Endodermal cell (in vitro differentiated cells): Measurements from ENCODE around the gene DSN1. TPM values are rescaled to one million over a fixed set of nuclear protein-coding genes. Genes with fewer than 3 reads are reported as not detected.
A peak's percentile ranks its signal among the peaks of the same experiment; 100 is the strongest.

ENCODE experiments used
- DNase-seq: peaks from one replicate; pipeline ENCODE4 v3.0.0-alpha.2; 2017
- H3K27ac ChIP-seq: 2 replicates; pipeline ENCODE4 v1.5.1; 2013; ENCODE audit warnings: mild to moderate bottlenecking, low read depth, low read length, moderate library complexity
- H3K27me3 ChIP-seq: 2 replicates; pipeline ENCODE4 v1.6.1; 2013; ENCODE audit warnings: mild to moderate bottlenecking, low read length, moderate library complexity; ENCODE audit not compliant: insufficient read depth, control insufficient read depth, poor library complexity, severe bottlenecking
- H3K36me3 ChIP-seq: 2 replicates; pipeline ENCODE4 v1.7.0; 2013; ENCODE audit warnings: mild to moderate bottlenecking, low read length, moderate library complexity; ENCODE audit not compliant: control insufficient read depth, insufficient read depth
- H3K4me1 ChIP-seq: one replicate; pipeline ENCODE4 v1.7.0; 2013; ENCODE audit warnings: low read length; ENCODE audit not compliant: control insufficient read depth, insufficient read depth
- H3K4me3 ChIP-seq: 2 replicates; pipeline ENCODE4 v1.5.1; 2013; ENCODE audit warnings: mild to moderate bottlenecking, low read length, moderate library complexity
- H3K9ac ChIP-seq: 2 replicates; pipeline ENCODE4 v1.6.1; 2013; ENCODE audit warnings: mild to moderate bottlenecking, low read length, moderate library complexity; ENCODE audit not compliant: poor library complexity, severe bottlenecking; ENCODE audit errors: extremely low read depth
- H3K9me3 ChIP-seq: 2 replicates; pipeline ENCODE4 v1.6.1; 2013; ENCODE audit warnings: mild to moderate bottlenecking, low read length, moderate library complexity; ENCODE audit not compliant: control insufficient read depth
- H3K27ac Mint-ChIP-seq: 2 replicates; pipeline ENCODE4 v1.8.0; 2020; ENCODE audit warnings: mixed read lengths
- H3K27me3 Mint-ChIP-seq: 2 replicates; pipeline ENCODE4 v1.8.0; 2021; ENCODE audit warnings: mild to moderate bottlenecking, mixed read lengths; ENCODE audit not compliant: insufficient read depth
- H3K36me3 Mint-ChIP-seq: 2 replicates; pipeline ENCODE4 v1.8.0; 2020; ENCODE audit warnings: low read depth, mixed read lengths
- H3K4me1 Mint-ChIP-seq: 2 replicates; pipeline ENCODE4 v1.8.0; 2020; ENCODE audit warnings: mixed read lengths
- H3K4me3 Mint-ChIP-seq: 2 replicates; pipeline ENCODE4 v1.8.0; 2020; ENCODE audit warnings: mild to moderate bottlenecking, moderate library complexity, mixed read lengths
- H3K9me3 Mint-ChIP-seq: 2 replicates; pipeline ENCODE4 v1.8.0; 2020; ENCODE audit warnings: mild to moderate bottlenecking, mixed read lengths
- WGBS, 2 experiments: methylation state at CpG; one replicate each; pipeline versions ENCODE4 v1.1.5 to v1.1.7; 2013; ENCODE audit warnings: missing lambda C conversion rate in 2 of 2, mixed read lengths in 1 of 2; ENCODE audit not compliant: insufficient coverage in 1 of 2, insufficient read length in 1 of 2; 5-methylcytosine and 5-hydroxymethylcytosine counted together
- total RNA-seq, 2 donors: library from RNA; stranded (reverse); fragmentation: NEBNext Ultra II Directional in 1 of 2; extraction: Animal tissue kit (Norgen Biotek cat#: 25700) in 1 of 2; gene quantifications; 2 replicates in 1 of 2; 3 replicates in 1 of 2; pipeline ENCODE4 v1.2.1, GENCODE V29; 2021
- TF ChIP-seq, protein P1 (sequence below): fragments of 200-600 bp; sonication (generic); conservative IDR thresholded peaks from 2 replicates; pipeline ENCODE4 v1.5.0; 2021; ENCODE audit warnings: antibody characterized with exemption, mild to moderate bottlenecking

The DSN1 gene
- total RNA-seq, 2 donors from 2014 or later, result 21.4 to 32.4 TPM

DNA sequence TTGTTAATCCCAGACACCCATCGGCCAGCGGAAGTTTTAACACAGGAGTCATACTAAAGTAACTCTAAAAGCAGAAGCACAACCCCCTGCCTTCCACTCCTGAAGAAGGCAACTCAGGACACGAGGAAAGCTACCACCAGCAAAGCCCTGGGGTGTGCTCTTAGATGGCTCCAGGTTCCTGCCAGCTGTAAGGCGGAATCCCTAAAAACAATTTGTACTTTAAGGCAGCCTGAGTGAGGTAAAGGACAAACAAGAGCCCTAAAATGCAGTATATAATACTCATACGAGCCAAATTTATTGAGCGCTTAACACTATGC, 36.4 kb downstream of the DSN1 start:
- TF ChIP-seq, protein P1, sequence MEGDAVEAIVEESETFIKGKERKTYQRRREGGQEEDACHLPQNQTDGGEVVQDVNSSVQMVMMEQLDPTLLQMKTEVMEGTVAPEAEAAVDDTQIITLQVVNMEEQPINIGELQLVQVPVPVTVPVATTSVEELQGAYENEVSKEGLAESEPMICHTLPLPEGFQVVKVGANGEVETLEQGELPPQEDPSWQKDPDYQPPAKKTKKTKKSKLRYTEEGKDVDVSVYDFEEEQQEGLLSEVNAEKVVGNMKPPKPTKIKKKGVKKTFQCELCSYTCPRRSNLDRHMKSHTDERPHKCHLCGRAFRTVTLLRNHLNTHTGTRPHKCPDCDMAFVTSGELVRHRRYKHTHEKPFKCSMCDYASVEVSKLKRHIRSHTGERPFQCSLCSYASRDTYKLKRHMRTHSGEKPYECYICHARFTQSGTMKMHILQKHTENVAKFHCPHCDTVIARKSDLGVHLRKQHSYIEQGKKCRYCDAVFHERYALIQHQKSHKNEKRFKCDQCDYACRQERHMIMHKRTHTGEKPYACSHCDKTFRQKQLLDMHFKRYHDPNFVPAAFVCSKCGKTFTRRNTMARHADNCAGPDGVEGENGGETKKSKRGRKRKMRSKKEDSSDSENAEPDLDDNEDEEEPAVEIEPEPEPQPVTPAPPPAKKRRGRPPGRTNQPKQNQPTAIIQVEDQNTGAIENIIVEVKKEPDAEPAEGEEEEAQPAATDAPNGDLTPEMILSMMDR, result no peak
- Mint-ChIP-seq H3K4me1 (peaks cover 44% of the 10 kb centered on the region), H3K36me3 (no peaks in the 10 kb centered on the region), H3K27ac (no peak overlapping the region), H3K4me3 (no peak overlapping the region), H3K27me3 (no peaks in the 10 kb centered on the region), H3K9me3 (no peaks in the 10 kb centered on the region)
- H3K27me3 ChIP-seq, result no peaks in the 10 kb centered on the region
- no peak for DNase-seq
- no peak overlapping the region for H3K4me3 ChIP-seq
- no peaks in the 10 kb centered on the region for H3K36me3 ChIP-seq
- 80 to 95% methylated on average over 4 to 6 of the region's 6 CpGs for WGBS, 2 experiments
- peaks cover 29% of the 10 kb centered on the region for H3K4me1 ChIP-seq
- no peak overlapping the region for H3K27ac ChIP-seq
- H3K9ac ChIP-seq, result no peak overlapping the region
- no peaks in the 10 kb centered on the region for H3K9me3 ChIP-seq

DNA sequence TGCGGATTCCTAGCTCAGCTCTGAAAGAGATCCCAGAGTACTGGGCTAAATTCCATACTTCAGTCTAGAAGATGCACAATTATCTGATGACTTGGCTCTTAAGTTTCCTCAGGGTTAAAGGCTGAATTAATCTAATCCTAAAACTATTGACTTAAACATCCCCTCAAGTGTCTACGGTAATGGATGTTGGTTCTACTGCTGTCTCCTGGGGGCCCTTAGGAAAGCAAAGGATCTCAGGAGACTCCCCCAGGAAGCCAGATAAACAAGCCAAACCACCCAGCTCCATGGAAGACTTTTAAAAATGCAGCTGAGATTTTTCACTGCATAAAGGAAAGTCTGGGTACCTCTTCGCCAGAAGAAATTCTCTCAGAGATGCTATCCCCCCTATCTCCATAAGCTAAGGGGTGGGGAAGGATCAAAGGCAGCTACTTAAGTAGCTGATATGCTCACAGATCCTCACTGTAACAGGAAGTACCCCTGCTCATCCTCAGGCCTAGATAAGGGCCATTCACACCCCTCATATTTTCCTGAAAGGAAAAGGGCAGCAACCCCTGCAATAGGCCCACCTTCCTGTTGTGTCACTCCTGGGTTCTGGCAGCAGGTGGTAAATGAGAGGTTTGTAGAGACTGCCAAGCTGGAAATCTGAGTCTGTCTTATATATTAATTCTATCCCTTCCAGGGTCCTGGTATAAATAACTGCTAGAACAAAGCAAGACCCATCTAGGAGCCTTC, 36.9 kb downstream of the DSN1 start:
- H3K27ac ChIP-seq, result no peak overlapping the region

DNA sequence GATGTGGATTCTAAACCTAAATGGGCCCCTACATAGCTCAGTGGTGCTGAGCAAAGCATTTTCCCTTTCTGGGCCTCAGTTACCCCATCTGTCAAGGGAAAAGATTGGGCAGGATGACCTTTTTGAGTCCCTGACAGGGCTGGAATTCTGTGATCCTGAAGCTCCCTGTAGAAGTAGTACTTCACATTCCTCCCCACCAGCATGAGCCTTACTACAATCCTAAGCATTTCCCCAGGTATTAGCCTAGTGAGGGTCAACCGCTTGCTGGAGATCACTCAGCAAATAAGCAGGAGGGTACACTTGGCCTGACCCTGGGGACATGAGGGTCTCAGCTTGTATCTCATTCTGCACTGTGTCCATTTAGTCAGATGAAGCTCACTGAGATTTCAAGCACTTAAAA, 41.1 kb downstream of the DSN1 start:
- no peaks in the 10 kb centered on the region for H3K9me3 Mint-ChIP-seq

More for the DNA sequence above, 36.9 kb downstream of the DSN1 start:
- peak; percentile 77 for DNase-seq
- Histone ChIP-seq H3K36me3 (no peaks in the 10 kb centered on the region), H3K4me3 (no peak overlapping the region), H3K27me3 (no peaks in the 10 kb centered on the region), H3K9ac (no peak overlapping the region), H3K9me3 (no peaks in the 10 kb centered on the region), H3K4me1 (peaks cover 30% of the 10 kb centered on the region)
- peaks cover 45% of the 10 kb centered on the region for H3K4me1 Mint-ChIP-seq
- no peaks in the 10 kb centered on the region for H3K36me3 Mint-ChIP-seq
- H3K9me3 Mint-ChIP-seq, result no peaks in the 10 kb centered on the region
- no peak overlapping the region for H3K4me3 Mint-ChIP-seq
- TF ChIP-seq, protein P1, result no peak
- WGBS, 2 experiments, result 64 to 88% methylated on average over 2 to 3 of the region's 3 CpGs
- H3K27me3 Mint-ChIP-seq, result no peaks in the 10 kb centered on the region
- peak overlapping the region; percentile 35 for H3K27ac Mint-ChIP-seq

More for the DNA sequence above, 41.1 kb downstream of the DSN1 start:
- Histone ChIP-seq H3K27ac (no peak overlapping the region), H3K36me3 (no peaks in the 10 kb centered on the region), H3K9ac (no peak overlapping the region), H3K27me3 (no peaks in the 10 kb centered on the region), H3K4me1 (peaks cover 30% of the 10 kb centered on the region), H3K9me3 (no peaks in the 10 kb centered on the region), H3K4me3 (no peak overlapping the region)
- Mint-ChIP-seq H3K4me3 (no peak overlapping the region), H3K4me1 (peaks cover 47% of the 10 kb centered on the region), H3K27ac (peak overlapping the region; percentile 26), H3K36me3 (peaks cover 3% of the 10 kb centered on the region), H3K27me3 (no peaks in the 10 kb centered on the region)
- 93 to 95% methylated on average over 1 of the region's 1 CpG for WGBS, 2 experiments
- TF ChIP-seq, protein P1, result no peak
- DNase-seq, result no peak
